HFF-Myc (cell line): Measurements from ENCODE around the gene MMD.

ENCODE experiments used
- DNase-seq: peaks from one replicate; pipeline ENCODE4 v3.0.0-alpha.2; 2011; ENCODE audit warnings: low read depth; ENCODE audit errors: extremely low read depth
- H3K4me3 ChIP-seq: replicated peaks from 2 replicates; pipeline ENCODE4 v1.5.1; 2011; ENCODE audit warnings: low read depth, mild to moderate bottlenecking, control low read depth, low read length
- CTCF ChIP-seq: IDR thresholded peaks from 2 replicates; pipeline ENCODE4 v1.5.1; 2012; ENCODE audit warnings: mild to moderate bottlenecking, low read depth, low read length, control low read depth; ENCODE audit errors: missing control alignments

MMD gene

GRCh38 chr17:55347341-55347740, 74.3 kb downstream of the MMD start:
- TF ChIP-seq CTCF = no peak
- H3K4me3 ChIP-seq = no peak overlapping the region
- DNase-seq = no peak

- no peak for TF ChIP-seq CTCF
- no peak overlapping the region for H3K4me3 ChIP-seq
- DNase-seq = no peak
Observed at GRCh38 chr17:55346658-55347057, 75.0 kb downstream of the MMD start.

DNA sequence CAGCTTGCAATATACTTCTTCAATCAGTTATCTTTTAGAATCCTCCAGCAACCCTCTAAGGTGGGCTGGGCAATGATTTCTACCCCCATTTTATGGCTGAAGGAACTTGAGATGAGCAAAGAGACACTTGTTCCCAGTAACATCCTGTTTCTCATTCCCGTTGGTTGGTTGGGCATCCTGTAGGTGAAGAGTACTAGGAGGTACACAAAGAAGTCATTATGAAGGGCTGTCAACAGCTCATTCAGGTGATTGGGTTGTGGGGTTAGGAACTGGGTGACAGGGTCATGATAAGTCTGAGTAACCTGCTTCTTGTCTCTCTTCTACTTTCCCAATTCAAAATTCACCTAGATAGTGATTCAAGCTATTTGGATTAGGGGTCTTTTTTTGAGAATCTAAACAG, 76.5 kb downstream of the MMD start:
- no peak for DNase-seq
- no peak overlapping the region for H3K4me3 ChIP-seq
- TF ChIP-seq CTCF = no peak

DNA sequence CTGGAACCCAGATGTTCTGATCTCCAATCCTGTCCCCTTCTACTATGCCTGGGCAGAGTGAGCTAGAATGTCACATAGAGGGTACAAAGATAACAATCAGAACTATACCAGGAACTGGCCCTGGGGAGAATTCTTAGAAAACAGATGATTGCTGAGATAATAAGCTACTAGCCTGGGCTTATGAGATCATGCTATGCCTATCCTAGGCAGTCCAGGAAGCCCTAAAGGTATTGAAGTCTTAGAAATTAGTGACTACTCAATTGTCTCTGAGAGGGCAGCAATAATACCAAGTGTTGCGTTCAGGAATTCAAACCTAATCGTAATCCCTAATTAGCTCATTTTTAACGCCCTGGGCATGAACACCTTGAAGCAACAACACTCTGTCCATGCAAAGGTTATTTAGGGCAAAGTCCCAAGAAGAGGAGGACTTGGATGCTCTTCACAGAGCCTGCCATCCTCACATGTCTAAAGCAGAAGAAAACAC, 77.1 kb downstream of the MMD start:
- no peak for DNase-seq
- no peak for TF ChIP-seq CTCF
- H3K4me3 ChIP-seq = no peak overlapping the region

DNA sequence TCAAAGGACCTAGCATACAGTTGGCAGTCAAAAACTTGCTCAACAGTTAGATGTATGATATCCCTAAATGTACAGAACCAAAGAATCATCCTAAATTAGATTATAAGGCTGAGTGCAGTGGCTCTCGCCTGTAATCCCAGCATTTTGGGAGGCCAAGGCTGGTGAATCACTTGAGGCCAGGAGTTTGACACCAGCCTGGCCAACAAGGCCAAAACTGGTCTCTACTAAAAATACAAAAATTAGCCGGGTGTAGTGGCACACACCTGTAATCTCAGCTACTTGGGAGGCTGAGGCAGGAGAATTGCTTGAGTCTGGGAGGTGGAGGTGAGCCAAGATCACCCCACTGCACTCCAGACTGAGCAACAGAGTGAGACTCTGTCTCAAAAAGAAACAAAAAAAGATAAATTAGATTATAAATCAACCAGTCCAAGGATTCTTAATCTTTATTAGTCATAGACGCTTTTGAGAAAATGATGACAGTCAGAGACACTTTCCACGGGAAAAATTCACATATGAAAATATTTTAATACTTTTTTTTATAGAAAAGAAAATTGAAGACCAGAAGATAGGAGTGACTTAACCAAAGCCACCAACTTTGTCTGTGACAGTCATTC, 77.6 kb downstream of the MMD start:
- no peak for DNase-seq
- TF ChIP-seq CTCF = no peak
- no peak overlapping the region for H3K4me3 ChIP-seq

DNA sequence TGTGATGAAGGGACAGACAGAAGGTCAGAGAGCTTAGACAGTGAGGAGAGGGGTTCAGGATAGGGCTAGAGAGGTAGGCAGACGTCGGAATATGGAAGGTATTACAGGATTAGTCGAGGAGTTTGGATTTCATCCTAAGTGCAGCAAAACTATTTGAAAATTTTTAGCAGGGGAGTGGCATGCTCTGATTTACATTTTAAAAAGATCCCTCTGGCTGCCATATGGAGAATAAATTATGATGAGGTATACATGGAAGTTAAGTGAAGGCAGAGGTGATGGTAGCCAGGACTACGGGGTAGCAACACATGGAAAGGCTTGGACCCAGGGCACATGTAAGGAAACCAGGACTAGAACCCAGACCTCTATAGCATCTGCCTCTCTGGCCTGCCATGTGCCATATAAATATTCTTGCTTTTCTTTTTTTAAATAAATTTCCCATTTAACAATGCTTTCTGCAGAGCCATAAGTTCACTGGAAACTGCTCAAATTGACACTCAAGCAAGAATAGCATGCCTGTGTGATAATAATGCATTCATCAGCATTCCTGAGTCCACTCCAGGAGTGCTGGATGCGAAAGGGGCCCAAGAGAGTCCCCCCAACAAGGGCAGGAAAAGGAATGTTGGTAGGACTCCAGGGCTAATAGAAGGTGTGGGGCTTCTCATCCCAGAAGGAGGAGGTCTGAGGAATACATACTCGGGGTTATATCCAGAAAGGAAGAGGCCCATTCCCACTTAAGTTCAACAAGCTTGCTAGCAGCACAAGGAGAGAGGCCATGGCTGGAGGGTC, 78.6 kb downstream of the MMD start:
- TF ChIP-seq CTCF = no peak
- H3K4me3 ChIP-seq = no peak overlapping the region
- no peak for DNase-seq
